Activated CD4-positive, alpha-beta memory T cell treated with anti-CD3 and anti-CD28 coated beads, Interleukin-2, amount 10 ng/mL, durations not matched to agents 7 days and 5 days (primary cell): ENCODE results near the gene FZR1. TPM values are rescaled to one million over a fixed set of nuclear protein-coding genes. Genes with fewer than 3 reads are reported as not detected.
A peak's percentile ranks its signal among the peaks of the same experiment; 100 is the strongest.

Experiments used
- CTCF ChIA-PET: fragments of 350-600 bp; sonication (Branson Sonifier 250); formaldehyde crosslinking; loops from one replicate; lab custom pipeline; 2021; ENCODE audit warnings: antibody characterized with exemption, inconsistent platforms; lab: Charles Lee
- POLR2A ChIA-PET: fragments of 350-600 bp; sonication (Branson Sonifier 250); formaldehyde crosslinking; loops from one replicate; lab custom pipeline; 2021; ENCODE audit warnings: antibody characterized with exemption; lab: Charles Lee
- DNase-seq: peaks from one replicate; pipeline ENCODE4 v3.0.0-alpha.2; 2020
- H3K27ac Mint-ChIP-seq: one replicate; pipeline ENCODE4 v1.8.0; 2021; ENCODE audit warnings: mild to moderate bottlenecking, mixed read lengths
- H3K27me3 Mint-ChIP-seq: one replicate; pipeline ENCODE4 v1.8.0; 2021; ENCODE audit warnings: mixed read lengths
- H3K36me3 Mint-ChIP-seq: one replicate; pipeline ENCODE4 v1.8.0; 2021; ENCODE audit warnings: low read depth, mixed read lengths
- H3K4me1 Mint-ChIP-seq: one replicate; pipeline ENCODE4 v1.8.0; 2021; ENCODE audit warnings: mixed read lengths
- H3K4me3 Mint-ChIP-seq: one replicate; pipeline ENCODE4 v1.8.0; 2021; ENCODE audit warnings: mild to moderate bottlenecking, mixed read lengths
- H3K9me3 Mint-ChIP-seq: one replicate; pipeline ENCODE4 v1.8.0; 2021; ENCODE audit warnings: mixed read lengths
- total RNA-seq, 2 experiments: library from RNA; stranded (reverse); gene quantifications; one replicate each; pipeline ENCODE4 v1.2.3, GENCODE V29; 2021

The FZR1 gene
- total RNA-seq, 2 experiments from 2014 or later: 72.2 to 75.6 TPM

- Mint-ChIP-seq H3K27me3 (no peaks in the 10 kb centered on the region), H3K9me3 (no peaks in the 10 kb centered on the region), H3K36me3 (peaks cover 7% of the 10 kb centered on the region), H3K4me3 (no peak overlapping the region), H3K4me1 (peaks cover 3% of the 10 kb centered on the region), H3K27ac (no peak overlapping the region)
- DNase-seq: peak; percentile 81
- CTCF ChIA-PET: interaction anchor here (0.8 to 3.5 kb wide), 4 partner anchors 11 to 49 kb away, joined by 3 to 40 read pairs (median 4); partner anchors contain the start of gene MFSD12
- POLR2A ChIA-PET: interaction anchor here (0.6 to 5.2 kb wide), 4 partner anchors 11 to 190 kb away, joined by 3 to 42 read pairs (median 4); partner anchors contain the start of gene MFSD12
Measured at GRCh38 chr19:3544742-3545668, 38.9 kb downstream of the FZR1 start.

GRCh38 chr19:3545669-3546034, 39.5 kb downstream of the FZR1 start:
- H3K36me3 Mint-ChIP-seq: peaks cover 6% of the 10 kb centered on the region
- POLR2A ChIA-PET: interaction anchor here (0.6 to 5.2 kb wide), 3 partner anchors 11 to 191 kb away, joined by 3 to 42 read pairs (median 3); partner anchors contain the start of gene MFSD12
- no peak for DNase-seq
- no peaks in the 10 kb centered on the region for H3K9me3 Mint-ChIP-seq
- CTCF ChIA-PET: interaction anchor here (0.8 to 3.5 kb wide), 4 partner anchors 11 to 48 kb away, joined by 3 to 40 read pairs (median 4); partner anchors contain the start of gene MFSD12
- no peaks in the 10 kb centered on the region for H3K27me3 Mint-ChIP-seq
- H3K27ac Mint-ChIP-seq: no peak overlapping the region
- H3K4me1 Mint-ChIP-seq: peaks cover 3% of the 10 kb centered on the region
- H3K4me3 Mint-ChIP-seq: no peak overlapping the region

GRCh38 chr19:3546119-3546518, 40.0 kb downstream of the FZR1 start:
- ChIA-PET CTCF (interaction anchor here (1.2 to 3.5 kb wide), 2 partner anchors 10 to 29 kb away, joined by 4 to 40 read pairs; partner anchors contain the start of gene MFSD12), POLR2A (interaction anchor here (5.2 kb wide), 1 partner anchor 10 kb away, joined by 42 read pairs; the partner anchor contains the start of gene MFSD12)
- H3K27ac Mint-ChIP-seq: no peak overlapping the region
- peaks cover 6% of the 10 kb centered on the region for H3K36me3 Mint-ChIP-seq
- H3K4me3 Mint-ChIP-seq: no peak overlapping the region
- H3K4me1 Mint-ChIP-seq: peaks cover 3% of the 10 kb centered on the region
- DNase-seq: no peak
- no peaks in the 10 kb centered on the region for H3K27me3 Mint-ChIP-seq
- no peaks in the 10 kb centered on the region for H3K9me3 Mint-ChIP-seq

DNA sequence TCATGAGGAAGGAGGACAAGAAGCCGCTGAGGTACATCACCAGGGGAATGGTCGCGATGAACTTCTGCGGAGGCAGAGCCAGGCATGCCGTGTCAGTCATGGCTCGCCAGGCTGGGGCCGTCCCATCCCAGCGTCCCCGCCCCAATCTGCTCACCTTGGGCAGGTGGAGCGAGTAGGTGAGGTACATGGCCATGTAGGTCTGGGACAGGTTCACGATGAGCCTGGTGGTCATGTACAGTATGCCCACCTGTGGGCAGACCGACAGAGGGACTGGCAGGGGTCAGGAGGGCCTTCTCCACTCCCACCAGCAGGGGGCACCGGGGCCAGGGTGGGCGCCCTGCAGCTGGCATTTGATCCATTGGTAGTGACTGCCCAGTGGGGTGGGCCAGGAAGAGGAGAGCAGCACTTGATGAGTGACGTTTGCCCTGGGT, 41.2 kb downstream of the FZR1 start:
- Mint-ChIP-seq H3K4me1 (peaks cover 9% of the 10 kb centered on the region), H3K27me3 (no peaks in the 10 kb centered on the region), H3K27ac (no peak overlapping the region), H3K36me3 (peaks cover 6% of the 10 kb centered on the region), H3K4me3 (no peak overlapping the region), H3K9me3 (no peaks in the 10 kb centered on the region)
- DNase-seq: peak; percentile 44
- POLR2A ChIA-PET: interaction anchor here (5.2 kb wide), 1 partner anchor 9 kb away, joined by 42 read pairs; the partner anchor contains the start of gene MFSD12
- CTCF ChIA-PET: interaction anchor here (0.6 to 3.5 kb wide), 3 partner anchors 9 to 80 kb away, joined by 3 to 40 read pairs (median 4); partner anchors contain the start of gene MFSD12

DNA sequence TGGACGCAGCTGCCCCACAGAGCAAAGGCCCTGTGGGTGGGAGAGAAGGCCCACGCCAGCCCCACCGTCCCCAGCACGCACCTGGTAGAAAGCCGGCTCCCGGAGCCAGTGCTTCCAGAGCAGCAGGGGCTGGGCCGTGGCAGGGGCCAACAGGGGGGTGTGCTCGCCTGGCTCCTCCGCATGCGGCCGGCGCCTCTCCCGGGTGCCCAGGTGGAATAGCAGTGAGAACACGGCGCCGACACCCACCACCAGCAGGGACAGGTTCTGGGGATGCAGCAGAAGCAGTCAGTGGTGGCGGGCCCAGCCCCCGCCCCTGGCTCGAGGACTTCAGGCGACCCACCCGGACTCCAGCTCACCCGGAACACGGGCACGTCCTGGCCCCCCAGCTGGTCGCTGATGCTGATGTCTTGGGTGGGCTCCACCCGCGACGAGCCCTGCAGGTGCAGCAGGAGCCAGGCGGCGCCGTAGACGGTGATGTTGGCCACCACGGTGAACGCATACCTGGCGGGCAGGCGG, 41.7 kb downstream of the FZR1 start:
- Mint-ChIP-seq H3K4me3 (no peak overlapping the region), H3K9me3 (no peaks in the 10 kb centered on the region), H3K4me1 (peaks cover 12% of the 10 kb centered on the region), H3K36me3 (peaks cover 6% of the 10 kb centered on the region), H3K27me3 (no peaks in the 10 kb centered on the region), H3K27ac (no peak overlapping the region)
- DNase-seq: no peak
- ChIA-PET CTCF (interaction anchor here (1.5 kb wide), 1 partner anchor 80 kb away, joined by 4 read pairs; no protein-coding TSS in a partner anchor), POLR2A (interaction anchor here (1.0 to 5.2 kb wide), 2 partner anchors 8 to 26 kb away, joined by 3 to 42 read pairs; partner anchors contain the start of gene MFSD12)

DNA sequence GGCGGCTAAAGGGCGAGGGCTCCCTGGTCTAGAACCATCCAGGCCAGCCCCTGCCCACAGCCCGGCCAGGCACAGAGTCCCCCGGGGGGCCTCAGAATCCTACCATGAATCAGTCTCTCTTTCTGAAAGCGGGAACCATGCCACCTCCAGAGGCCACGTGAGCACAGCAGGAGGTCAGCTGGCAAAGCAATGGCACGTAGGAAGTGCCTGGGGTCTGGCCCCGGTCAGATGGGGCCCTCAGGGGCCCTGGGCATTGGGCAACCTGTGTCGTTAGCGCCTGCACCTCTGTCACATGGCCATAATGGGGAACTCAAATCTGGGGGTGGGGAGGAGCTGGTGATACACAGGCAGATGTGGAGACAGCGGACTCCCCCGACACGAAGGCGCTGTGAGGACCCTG, 42.5 kb downstream of the FZR1 start:
- peaks cover 16% of the 10 kb centered on the region for H3K4me1 Mint-ChIP-seq
- ChIA-PET POLR2A (interaction anchor here (1.0 to 5.2 kb wide), 2 partner anchors 8 to 25 kb away, joined by 3 to 42 read pairs; partner anchors contain the start of gene MFSD12), CTCF (interaction anchor here (0.6 to 1.5 kb wide), 2 partner anchors 63 to 79 kb away, joined by 3 to 4 read pairs; no protein-coding TSS in a partner anchor)
- no peak overlapping the region for H3K4me3 Mint-ChIP-seq
- H3K27ac Mint-ChIP-seq: no peak overlapping the region
- no peaks in the 10 kb centered on the region for H3K27me3 Mint-ChIP-seq
- peaks cover 6% of the 10 kb centered on the region for H3K36me3 Mint-ChIP-seq
- no peak for DNase-seq
- no peaks in the 10 kb centered on the region for H3K9me3 Mint-ChIP-seq

DNA sequence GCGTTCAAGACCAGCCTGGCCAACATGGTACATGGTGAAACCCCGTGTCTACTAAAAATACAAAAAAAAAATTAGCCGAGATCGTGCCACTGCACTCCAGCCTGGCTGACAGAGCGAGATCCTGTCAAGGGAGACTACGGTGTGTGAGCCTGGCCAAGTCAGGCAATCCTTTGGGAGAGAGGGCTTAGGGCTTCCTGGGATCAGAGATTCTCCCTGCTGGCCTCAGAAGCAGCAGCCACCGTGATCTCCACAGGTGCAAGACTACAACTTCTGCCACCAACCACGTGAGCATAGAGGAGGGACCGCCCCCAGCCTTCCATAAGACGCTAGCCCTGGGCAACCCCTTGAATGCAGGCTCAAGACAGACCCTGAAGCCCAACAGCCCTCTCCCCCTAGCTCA, 43.7 kb downstream of the FZR1 start:
- POLR2A ChIA-PET: interaction anchor here (5.2 kb wide), 1 partner anchor 6 kb away, joined by 42 read pairs; the partner anchor contains the start of gene MFSD12
- H3K27ac Mint-ChIP-seq: no peak overlapping the region
- no peaks in the 10 kb centered on the region for H3K9me3 Mint-ChIP-seq

DNA sequence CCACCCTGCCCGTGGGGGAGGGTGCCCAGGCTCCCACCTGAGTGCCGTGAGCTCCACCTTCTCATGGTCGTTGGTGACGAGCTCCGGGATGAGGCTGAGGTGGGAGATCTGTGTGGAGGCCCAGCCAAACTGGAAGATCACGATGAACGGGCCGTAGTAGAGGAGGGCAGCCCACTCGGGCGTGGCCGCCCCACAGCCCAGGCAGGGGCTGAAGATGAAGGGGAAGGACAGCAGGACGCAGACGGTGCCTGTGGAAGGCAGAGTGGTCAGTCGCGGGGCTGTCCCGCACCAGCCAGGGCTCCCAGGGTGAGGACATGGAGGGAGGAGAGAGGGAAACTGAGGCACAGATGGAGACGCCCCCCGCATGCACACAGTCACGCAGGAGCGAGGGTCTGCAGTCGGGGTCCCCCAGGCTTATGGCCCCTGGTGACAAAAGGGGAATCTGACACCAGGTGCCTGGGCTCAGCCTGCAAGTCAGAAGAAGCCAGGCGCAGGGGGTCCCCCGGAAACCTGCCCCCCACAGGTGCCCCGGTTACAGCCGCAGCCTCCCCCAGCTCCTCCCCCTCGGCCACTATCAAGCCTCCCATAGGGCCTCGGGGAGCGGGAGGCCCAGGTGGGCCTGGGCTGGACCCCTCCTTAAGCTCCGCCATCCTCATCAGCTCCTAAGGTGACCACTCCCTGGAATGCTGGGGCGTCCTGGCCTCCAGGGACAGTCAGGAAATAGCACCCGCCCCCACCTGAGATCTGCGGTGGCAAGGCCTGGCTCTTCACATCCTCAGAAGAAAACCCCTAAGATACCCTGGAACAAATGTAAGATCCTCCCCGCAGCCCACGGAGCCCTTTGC, 45.1 kb downstream of the FZR1 start:
- no peak for DNase-seq
- H3K4me1 Mint-ChIP-seq: peaks cover 33% of the 10 kb centered on the region
- H3K36me3 Mint-ChIP-seq: peaks cover 4% of the 10 kb centered on the region
- H3K4me3 Mint-ChIP-seq: no peak overlapping the region
- ChIA-PET POLR2A (no interaction called here), CTCF (interaction anchor here (0.9 kb wide), 1 partner anchor 10 kb away, joined by 4 read pairs; no protein-coding TSS in a partner anchor)
- H3K27me3 Mint-ChIP-seq: no peaks in the 10 kb centered on the region
- H3K27ac Mint-ChIP-seq: no peak overlapping the region
- H3K9me3 Mint-ChIP-seq: no peaks in the 10 kb centered on the region

More for the DNA sequence above, 43.7 kb downstream of the FZR1 start:
- no peak overlapping the region for H3K4me3 Mint-ChIP-seq
- peaks cover 23% of the 10 kb centered on the region for H3K4me1 Mint-ChIP-seq
- CTCF ChIA-PET: interaction anchor here (0.6 to 0.7 kb wide), 2 partner anchors 335 to 1403 kb away, joined by 3 to 5 read pairs; no protein-coding TSS in a partner anchor
- no peak for DNase-seq
- H3K27me3 Mint-ChIP-seq: no peaks in the 10 kb centered on the region
- peaks cover 9% of the 10 kb centered on the region for H3K36me3 Mint-ChIP-seq

DNA sequence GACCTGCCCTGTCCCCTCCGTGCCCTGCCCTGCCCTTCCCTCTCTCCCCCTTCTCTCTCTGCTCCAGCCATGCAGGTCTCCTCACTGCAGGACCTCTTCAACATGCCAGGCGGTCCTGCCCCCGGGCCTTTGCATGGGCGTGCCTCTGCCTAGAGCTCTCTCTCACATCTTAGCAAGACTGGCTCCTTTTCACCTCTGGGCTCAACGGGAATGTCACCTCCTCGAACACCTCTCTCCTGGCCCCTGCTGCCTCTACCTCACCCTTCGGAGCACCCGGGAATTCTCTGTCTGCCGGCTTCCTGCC, 45.6 kb downstream of the FZR1 start:
- no peaks in the 10 kb centered on the region for H3K9me3 Mint-ChIP-seq
- ChIA-PET POLR2A (no interaction called here), CTCF (interaction anchor here (0.9 kb wide), 1 partner anchor 10 kb away, joined by 4 read pairs; no protein-coding TSS in a partner anchor)
- no peak for DNase-seq
- H3K27me3 Mint-ChIP-seq: no peaks in the 10 kb centered on the region
- H3K4me3 Mint-ChIP-seq: no peak overlapping the region
- peaks cover 5% of the 10 kb centered on the region for H3K36me3 Mint-ChIP-seq
- peaks cover 38% of the 10 kb centered on the region for H3K4me1 Mint-ChIP-seq
- peak overlapping the region; percentile 38 for H3K27ac Mint-ChIP-seq

GRCh38 chr19:3554254-3555083, 48.4 kb downstream of the FZR1 start:
- ChIA-PET POLR2A (interaction anchor here (1.3 to 5.7 kb wide), 4 partner anchors 7 to 258 kb away, joined by 4 to 42 read pairs (median 6); partner anchors contain the start of genes FZR1 and HMG20B), CTCF (interaction anchor here (0.6 to 5.3 kb wide), 4 partner anchors 9 to 1115 kb away, joined by 3 to 40 read pairs (median 3); no protein-coding TSS in a partner anchor)
- Mint-ChIP-seq H3K27me3 (no peaks in the 10 kb centered on the region), H3K9me3 (no peaks in the 10 kb centered on the region), H3K4me3 (peak overlapping the region; percentile 86), H3K27ac (peak overlapping the region; percentile 94), H3K36me3 (peaks cover 7% of the 10 kb centered on the region), H3K4me1 (peaks cover 45% of the 10 kb centered on the region)
- peak; percentile 53 for DNase-seq
